ENCODE data around the gene MYADML2.

GRCh38 chr17:81932333-81932983 is 14.6 kb downstream of the MYADML2 start:
- TF ChIP-seq CTCF (IDR thresholded peaks at IDR 0.05) (no peak), POLR2A (IDR thresholded peaks at IDR 0.05) (no peak)
